Transverse colon (tissue), 4 donors: ENCODE measurements around the gene NMU.

ENCODE experiments used
- EP300 ChIP-seq: sonication (generic); formaldehyde crosslinking; IDR thresholded peaks from one replicate; pipeline ENCODE4 v1.6.1; 2017; ENCODE audit warnings: antibody characterized with exemption, low read depth
- POLR2A ChIP-seq: fragments of 450-650 bp; IDR thresholded peaks from one replicate; pipeline ENCODE4 v1.6.1; 2016; ENCODE audit warnings: antibody characterized with exemption, mild to moderate bottlenecking, moderate library complexity
- POLR2AphosphoS5 ChIP-seq, 3 donors: sonication (generic); formaldehyde crosslinking; IDR thresholded peaks; one replicate each; pipeline ENCODE4 v1.6.1; 2016; ENCODE audit warnings: antibody characterized with exemption in 3 of 3
- TF ChIP-seq, protein P1 (sequence below), 5 experiments: fragments of 200-600 bp in 3 of 5; fragments of 450-650 bp in 2 of 5; sonication (generic) in 3 of 5; IDR thresholded peaks; 1 replicate in 2 of 5; 2 replicates in 3 of 5; pipeline ENCODE4 v1.5.1; 2016 to 2017; ENCODE audit warnings: antibody characterized with exemption in 5 of 5, inconsistent platforms in 3 of 5, mild to moderate bottlenecking in 2 of 5, moderate library complexity in 1 of 5

DNA sequence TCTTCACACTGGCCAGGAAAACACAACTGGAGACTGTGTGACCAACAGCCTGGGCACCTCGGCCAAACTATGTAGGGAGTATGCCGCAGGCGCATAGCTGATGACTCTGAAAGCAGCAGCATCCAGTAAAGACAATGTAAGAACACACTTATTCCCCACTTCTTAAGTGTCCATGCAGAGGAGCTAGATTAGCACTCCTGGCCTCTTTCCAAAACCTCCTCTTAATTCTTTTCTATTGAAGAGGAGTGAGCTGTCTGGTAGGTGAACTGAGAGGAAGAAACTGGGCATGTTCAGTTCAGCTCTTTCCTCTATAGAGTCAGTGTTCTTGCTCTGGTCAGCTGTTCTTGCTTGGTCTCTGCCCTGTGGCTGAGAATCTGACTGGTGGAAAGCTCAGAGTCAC, 21.1 kb downstream of the NMU start:
- TF ChIP-seq, protein P1, sequence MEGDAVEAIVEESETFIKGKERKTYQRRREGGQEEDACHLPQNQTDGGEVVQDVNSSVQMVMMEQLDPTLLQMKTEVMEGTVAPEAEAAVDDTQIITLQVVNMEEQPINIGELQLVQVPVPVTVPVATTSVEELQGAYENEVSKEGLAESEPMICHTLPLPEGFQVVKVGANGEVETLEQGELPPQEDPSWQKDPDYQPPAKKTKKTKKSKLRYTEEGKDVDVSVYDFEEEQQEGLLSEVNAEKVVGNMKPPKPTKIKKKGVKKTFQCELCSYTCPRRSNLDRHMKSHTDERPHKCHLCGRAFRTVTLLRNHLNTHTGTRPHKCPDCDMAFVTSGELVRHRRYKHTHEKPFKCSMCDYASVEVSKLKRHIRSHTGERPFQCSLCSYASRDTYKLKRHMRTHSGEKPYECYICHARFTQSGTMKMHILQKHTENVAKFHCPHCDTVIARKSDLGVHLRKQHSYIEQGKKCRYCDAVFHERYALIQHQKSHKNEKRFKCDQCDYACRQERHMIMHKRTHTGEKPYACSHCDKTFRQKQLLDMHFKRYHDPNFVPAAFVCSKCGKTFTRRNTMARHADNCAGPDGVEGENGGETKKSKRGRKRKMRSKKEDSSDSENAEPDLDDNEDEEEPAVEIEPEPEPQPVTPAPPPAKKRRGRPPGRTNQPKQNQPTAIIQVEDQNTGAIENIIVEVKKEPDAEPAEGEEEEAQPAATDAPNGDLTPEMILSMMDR (IDR thresholded peaks at IDR 0.05) = no peak
- TF ChIP-seq EP300 (no peak), POLR2AphosphoS5 (IDR thresholded peaks at IDR 0.05) (no peak), POLR2A (no peak)
